ENCODE data around the gene CLMN.

The CLMN gene

DNA sequence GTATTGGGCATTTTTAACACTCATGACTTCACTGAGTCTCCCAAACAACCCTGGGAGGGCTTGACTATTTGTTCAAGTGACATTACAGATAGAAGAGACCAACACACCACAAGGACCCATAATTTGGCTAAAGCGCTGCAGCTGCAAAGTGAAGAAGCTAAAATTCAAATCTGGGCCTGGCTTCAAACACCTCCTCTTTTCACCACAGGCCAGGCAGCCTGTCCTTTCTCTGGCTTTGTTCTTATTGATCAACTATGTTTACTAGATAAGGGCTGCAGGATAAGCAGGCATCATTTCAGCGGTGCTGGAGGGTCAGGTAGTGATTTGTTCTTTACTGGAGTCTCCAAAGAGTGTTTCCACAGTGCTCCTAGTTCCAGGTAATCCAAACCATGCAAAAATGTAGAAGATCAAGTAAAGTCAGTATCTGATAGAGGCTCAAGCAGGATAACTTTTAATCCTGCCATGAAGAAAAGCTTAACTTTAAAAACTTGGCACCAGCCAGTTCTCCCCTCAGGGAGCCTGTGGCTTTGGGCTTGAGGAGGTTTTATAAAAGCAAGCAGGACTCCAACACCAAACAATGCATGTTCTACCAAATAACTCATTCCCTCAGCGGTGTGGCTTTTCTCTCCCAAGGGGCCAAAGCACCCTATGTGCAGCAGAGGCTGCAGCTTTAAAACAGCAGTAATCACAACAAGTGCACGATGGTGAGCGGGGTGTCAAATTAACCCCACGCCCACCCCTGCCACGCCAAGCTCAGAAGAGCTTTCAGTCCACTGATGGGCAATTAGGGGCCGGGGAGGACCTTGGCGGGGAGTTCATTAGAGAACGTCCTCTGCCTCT is 16.8 kb downstream of the CLMN start:
- no peak for DNase-seq

GRCh38 chr14:95301527-95302187 is 18.1 kb downstream of the CLMN start:
- no peak for DNase-seq

- no peak for DNase-seq
Measured at GRCh38 chr14:95300697-95301526, 18.8 kb downstream of the CLMN start.

DNA sequence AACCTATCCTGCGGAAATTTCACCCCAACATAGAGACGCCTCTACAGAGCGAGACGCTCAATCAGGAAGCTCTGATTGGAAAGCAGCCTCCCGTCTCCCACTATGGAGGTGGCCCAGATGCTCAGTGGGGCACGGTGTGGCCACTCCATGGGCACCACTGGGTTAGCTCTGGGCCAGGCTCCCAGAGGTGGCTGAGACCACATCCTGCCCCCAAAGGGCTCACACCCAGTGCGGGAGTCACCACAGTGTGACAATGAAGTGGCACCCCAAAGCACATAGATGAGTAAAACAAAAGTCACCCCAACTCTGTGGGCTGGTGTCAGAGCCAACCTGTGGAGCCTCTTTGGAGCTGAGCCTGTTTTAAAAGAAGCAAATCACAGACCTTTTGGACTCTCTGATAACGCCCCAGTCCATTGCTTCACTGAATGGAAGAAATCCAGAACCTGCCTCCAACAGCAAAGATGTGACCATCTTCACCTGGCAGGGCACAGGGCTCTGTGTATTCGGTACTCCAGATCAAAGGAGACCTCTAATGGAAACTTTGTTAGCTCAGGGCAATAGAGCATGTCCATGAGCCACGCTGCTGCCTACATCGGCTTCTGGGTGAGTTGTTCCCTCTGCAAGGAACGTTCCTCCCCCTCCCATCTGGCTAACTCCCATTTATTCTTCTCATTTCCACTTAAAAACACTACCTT is 19.6 kb downstream of the CLMN start:
- no peak for DNase-seq

DNA sequence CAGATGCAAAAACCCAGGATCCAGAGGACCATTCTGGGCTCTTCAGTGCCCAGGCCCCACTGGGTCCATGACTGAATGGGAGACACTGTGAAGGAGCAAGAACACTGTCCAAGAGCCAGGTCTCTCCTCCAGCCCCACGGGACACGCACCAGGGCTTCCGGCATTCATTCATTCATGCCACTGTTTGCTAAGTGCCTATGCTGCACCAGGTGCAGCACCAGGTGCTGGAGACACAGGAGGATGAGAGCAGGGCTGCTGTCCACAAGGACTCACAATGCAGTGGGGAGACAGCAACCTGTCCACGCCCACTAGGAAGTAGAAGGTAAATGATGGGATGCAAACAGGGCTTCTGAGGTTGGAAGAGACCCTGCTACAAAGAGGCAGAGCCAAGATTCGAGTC is 20.4 kb downstream of the CLMN start:
- DNase-seq: no peak

- DNase-seq: no peak
Measured at GRCh38 chr14:95297832-95298231, 21.9 kb downstream of the CLMN start.

DNA sequence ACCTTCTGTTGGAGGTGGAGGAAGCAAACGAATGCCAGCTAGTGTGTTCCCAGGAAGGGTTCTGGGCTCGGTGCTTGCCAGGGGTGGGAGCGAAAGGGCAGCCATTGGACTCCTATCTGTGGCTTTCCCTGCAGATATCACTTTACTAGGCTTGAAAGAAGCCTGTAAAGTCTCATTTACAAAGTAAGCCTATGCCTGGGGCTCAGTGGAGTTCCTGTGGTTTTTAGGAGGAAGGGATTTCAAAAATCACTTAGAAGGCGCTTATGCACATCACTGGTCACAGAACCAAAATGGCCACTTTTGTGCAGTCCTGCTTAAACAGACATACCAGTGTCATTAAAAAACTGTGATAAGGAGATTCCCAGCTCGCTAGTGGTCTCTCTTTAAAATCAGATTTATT is 22.7 kb downstream of the CLMN start:
- no peak for DNase-seq

DNA sequence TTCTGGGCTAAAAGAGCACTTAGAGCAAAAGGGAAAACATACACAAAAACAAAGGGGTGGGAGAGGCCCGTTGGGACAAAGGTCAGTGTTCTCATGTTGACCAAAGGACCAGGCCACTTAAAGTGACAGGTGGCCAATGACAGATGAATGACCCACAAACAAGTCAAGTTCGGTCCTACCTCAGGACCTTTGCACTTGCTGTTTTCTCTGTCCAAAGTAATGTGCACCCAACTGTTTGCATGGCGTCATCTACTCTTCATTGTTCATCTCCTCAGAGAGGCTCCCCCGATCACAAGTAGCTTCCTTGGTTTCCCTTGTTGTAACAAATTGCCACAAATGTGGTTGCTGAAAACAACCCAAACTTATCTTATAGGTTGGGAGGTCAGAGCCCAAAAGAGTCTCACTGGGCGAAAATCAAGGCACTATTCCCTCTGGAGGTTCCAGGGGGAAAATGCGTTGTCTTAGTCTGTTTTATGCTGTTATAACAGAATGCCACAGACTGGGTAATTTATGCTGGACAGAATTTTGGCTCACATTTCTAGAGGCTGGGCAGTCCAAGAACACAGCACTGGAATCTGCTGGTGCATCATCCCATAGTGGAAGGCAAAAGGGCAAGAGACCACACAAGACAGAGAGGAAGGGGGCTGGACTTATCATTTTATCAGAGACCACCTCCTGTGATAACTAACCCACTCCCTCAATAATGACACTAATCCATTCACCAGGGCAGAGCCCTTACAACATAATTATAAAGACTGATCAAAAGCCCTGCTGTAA is 23.9 kb downstream of the CLMN start:
- DNase-seq: no peak

DNA sequence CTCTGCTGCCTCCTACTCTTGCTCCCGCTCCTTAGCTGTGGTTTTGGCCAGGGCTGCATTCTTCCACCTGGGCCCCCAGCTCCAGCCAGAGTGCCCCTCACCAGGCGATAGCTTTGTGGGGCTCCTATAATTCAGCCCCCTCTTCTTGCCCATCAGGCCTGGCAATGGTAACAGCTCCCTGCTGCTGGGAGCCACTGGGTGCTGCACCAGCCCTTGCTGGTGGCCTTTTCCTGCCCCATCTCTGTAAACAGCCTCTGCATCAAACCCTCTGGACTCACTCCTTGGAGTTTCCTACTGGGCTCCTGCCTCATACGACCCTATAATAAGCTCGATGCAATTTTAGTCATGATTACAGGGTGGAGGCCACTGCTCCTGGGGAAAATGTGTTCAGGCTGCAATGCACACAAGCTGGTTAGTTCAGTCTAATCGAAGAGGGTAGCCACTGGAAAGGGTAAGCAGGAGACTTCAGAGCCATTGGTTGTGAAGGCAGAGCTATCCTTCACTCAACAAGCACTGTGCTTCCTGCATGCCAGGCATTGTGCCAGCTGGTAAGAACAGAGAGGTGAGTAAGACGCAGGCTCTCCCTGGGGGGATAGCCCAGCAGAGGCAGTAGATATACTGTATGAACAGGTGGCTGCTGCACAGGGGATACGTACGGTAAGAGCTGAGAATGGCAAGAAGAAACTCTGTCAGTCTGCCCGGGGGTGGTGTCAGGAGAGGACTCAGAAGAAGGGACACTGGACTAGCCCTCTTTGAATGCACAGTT is 24.7 kb downstream of the CLMN start:
- no peak for DNase-seq

- DNase-seq: no peak
Measured at GRCh38 chr14:95294320-95294719, 25.4 kb downstream of the CLMN start.

DNA sequence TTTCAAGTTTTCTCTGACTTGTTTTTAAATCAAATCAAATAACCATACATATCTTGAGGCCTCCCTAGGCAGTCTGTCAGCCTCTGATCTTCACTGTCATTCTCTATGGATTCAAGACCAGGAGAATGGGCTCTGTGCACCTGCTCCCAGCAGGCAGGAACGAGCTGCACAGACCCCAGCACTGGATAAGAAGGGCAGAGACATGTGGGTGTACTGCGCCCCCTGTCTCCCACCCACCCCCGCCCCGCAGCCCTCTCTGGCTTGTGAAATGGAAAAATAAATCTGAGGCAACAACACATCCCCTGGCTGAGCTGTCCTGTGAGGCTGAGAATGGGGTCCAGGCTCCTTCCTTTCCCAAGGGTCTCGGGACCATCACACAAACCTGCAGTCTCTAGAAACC is 26.3 kb downstream of the CLMN start:
- DNase-seq: no peak

DNA sequence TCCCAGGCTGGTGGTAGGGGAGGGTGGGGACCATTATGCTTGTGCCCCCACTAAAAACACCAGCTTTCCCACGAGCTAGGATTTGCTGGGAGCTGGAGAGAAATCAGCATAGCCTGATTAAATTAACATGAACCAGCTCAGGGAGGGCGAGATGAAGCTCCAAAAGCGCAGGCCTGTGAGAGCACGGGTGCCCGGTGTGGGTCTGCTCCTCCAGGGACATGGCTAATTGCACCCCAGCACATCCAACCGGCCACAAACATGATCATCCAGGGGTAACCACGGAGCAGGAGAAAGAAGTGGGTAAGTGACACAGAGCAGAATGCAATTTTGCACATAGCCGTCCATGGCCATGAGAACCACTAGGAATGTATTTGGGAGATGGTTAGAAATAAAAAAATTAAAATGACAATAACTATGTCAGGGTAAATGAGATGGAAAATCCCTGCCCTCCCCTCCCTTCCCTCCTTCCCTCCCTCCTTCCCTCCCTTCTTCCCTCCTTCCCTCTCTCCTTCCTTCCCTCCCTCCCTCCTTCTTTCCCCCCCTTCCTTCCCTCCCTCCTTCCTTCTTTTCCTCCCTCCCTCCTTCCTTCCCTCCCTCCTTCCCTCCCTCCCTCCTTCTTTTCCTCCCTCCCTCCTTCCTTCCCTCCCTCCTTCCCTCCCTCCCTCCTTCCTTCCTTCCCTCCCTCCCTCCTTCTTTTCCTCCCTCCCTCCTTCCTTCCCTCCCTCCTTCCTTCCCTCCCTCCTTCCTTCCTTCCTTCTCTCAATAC is 26.9 kb downstream of the CLMN start:
- no peak for DNase-seq

- DNase-seq: no peak
Measured at GRCh38 chr14:95291859-95292542, 27.7 kb downstream of the CLMN start.

GRCh38 chr14:95290871-95291431 is 28.8 kb downstream of the CLMN start:
- no peak for DNase-seq

GRCh38 chr14:95290021-95290420 is 29.7 kb downstream of the CLMN start:
- DNase-seq: no peak

- DNase-seq: no peak
Measured at GRCh38 chr14:95289323-95290010, 30.2 kb downstream of the CLMN start.

DNA sequence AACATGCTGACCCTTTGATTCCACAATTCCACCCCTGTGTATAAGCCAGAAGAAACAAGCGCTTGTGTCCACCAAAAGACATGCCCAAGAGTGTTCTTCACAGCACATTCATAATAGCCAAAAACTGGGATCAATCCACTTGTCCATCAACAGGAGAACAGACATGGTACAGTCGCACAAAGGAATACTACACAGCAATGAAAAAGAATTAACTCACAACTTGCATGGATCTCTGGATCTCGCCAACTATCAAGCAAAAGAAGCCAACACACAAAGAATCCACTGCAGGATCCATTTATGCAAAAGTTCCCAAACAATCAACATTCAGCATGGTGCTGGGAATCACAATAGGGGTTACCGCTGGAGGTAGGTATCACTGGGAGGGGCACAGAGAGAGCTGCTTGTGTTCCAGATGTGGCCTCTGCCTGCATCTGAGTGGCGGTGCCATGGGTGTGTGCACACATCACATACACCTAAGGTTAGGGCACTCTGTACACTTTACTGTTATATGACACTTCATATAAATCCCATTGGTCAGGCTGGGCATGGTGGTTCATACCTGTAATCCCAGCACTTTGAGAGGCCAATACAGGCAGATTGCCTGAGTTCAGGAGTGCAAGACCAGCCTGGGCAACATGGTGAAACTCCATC is 30.9 kb downstream of the CLMN start:
- no peak for DNase-seq

GRCh38 chr14:95287176-95287754 is 32.4 kb downstream of the CLMN start:
- DNase-seq: no peak
